ENCODE data around the gene TBL1X.

The TBL1X gene

DNA sequence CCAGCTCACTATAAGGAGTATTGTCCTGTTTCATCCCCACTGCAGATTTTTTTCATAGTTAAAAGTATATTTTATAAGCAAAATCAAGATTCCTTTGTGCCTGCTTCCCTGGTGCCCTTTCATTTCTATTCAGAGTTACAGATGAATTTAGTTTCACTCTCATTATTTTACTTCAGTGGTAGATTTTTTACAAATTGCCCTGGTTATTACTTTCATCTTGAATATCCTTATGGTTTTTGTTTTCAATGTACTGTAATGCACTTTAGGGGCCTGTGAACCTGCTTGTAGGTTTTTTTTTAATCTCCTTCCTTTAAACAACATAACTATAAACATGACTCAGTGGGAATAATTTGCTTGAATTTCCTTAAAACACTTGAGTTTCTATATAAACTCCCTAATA lies 174.0 kb downstream of the TBL1X start:
- no peak for DNase-seq

DNA sequence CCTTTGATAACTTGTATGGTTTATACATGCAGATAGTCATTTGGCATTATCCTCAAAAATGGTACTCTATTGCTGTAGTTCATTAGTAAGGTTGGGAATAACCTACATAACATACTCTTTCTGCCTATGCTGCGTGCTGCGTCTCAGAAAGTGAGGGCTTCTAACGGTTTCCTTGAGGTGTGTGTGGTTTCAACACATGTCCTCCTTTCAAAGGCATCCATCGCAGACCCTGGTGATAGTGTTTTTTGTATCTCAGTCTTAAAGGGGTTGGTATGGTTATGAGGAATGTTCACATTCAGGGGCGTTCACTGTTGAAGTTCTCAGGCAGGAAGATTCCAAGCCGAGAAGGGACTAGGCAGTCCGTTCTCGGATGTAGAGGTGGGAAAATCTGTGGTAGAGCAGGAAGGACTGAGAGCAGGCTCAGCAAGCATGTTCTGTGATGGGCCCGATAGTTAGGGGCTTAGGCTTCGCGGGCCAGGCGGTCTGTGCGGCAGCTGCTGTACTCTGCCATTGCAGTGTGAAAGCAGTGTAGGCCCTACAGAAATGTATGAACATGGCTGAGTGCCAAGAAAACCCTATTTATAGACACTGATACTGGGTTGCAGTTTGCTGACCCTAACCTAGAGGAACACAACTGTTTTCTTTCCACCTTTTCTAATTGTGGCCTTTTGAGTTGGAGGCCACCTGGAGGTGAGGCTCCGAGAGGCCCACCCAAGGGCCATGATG lies 177.6 kb downstream of the TBL1X start:
- no peak for DNase-seq

DNA sequence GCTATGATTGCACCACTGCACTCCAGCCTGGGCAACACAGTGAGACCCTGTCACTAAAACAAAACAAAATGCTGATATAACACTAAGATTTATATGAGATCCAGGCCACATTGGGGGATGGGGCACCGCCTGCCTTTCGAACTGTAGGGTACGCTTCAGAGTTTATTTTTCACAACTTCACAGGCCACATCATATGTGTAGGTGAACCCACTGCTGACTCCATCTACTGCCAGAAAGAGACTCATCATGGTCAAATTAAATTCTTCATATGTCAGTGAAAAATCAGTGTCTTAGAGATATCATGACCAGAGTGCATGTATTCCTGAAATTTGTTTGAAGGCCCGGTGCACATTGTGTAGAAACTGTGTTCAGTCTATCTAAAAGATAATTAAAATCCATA lies 178.9 kb downstream of the TBL1X start:
- DNase-seq = no peak

DNA sequence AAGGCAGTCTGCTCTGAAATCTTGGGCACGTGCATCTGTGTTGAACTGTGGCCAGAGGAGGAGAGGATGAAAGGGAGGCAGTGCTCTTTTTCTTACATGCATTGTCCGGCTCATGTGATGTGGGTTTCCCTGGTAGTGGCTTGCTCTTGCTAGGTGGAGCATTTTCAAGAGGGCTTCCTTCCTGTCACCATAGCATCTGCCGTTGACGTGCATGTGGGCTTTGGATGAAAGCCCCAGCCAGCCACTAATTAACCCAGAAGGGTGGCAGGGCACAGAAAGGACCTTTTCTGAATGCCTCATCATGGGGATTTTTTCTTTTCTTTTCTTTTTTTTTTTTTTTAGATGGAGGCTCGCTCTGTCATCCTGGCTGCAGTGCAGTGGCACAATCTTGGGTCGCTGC lies 179.5 kb downstream of the TBL1X start:
- DNase-seq = no peak

DNA sequence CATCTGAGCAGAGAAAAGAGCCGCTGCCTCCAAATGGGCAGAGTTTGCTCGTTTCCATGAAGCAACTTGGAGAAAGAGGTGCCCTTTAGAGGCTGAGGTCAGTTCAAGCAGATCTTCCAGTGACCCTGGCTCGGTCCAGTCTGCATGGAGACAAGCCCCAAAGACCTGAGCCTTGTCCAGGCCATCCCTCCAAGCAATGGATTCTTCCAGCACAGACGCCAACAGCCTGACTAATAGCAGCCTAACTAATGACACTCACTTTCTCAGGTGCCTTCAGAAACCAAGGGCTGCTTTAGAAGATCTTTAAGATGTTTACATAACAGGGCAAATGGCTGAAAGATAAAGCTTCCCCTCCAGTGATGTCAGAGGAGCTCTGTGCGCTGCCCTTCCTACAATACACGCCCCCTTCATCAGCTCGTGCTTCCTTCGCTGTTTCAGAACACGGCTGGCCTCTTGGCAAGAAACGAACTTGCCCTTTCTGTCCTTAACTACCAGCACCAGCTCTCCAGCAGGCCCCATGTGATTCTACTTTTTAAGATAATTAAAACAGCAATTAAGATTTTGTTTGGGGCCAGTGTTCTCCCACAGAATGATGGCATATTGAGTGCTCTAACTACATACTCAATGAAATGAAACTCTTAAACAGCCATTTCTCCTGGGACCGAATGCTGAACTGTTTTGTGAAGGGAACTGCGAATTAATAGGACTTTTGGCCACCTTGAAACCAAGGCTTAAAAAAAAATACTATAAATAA lies 181.8 kb downstream of the TBL1X start:
- DNase-seq = no peak

DNA sequence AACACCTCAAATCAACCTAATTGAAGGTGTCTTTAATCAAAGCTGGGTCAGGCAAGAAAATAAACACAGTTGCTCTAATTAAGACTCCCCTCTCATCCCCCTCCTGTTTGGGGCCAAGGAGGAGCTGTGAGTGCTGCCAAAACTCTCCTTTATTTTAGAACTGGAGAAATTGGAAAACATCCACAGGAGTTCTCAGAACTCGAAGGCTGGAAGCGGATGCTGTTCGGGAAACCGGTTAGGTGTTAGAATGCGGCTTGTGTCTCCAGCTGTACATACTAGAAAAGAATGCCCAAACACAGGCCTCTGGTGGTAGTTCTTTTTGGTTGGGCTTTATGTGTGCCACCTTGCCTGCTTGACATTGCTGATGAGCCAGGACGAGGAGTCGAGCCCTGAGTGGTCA lies 182.6 kb downstream of the TBL1X start:
- no peak for DNase-seq

DNA sequence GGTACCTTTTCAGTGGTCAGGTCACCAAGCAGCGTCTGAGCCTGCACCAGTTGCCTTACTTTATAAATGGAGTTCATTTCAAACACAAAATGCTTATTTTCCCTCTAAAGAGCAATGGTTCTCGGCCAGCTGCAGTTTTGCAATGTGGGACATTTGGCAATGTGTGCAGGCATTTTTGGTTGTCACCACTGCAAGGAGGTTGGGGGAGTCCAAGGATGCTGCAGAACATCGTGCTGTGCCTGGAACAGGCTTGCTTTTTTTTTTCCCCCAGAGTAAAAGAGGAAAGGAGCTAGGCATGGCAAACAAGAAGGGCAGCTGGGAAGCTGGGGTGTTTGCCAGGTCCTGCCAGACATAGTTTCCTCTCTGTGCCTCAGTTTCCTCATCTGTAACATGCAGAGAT lies 185.2 kb downstream of the TBL1X start:
- no peak for DNase-seq

DNA sequence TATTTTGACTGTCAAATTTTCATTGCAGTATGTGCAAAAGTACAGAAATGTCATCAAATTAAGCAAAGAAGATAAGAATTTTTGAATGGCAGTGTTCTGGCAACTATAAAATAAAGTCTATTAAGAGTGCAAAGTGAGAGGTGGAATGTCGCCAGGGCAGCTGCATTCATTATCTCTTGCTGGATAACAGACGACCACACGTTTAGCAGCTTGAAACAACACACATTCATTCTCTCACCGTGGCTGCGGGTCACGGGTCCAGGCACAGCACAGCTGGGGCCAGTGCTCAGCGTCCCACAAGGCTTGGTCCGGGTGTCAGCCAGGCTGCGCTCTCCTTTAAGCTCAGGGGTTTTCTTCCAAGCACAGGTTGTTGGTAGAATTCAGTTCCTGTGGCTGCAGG lies 186.9 kb downstream of the TBL1X start:
- no peak for DNase-seq

DNA sequence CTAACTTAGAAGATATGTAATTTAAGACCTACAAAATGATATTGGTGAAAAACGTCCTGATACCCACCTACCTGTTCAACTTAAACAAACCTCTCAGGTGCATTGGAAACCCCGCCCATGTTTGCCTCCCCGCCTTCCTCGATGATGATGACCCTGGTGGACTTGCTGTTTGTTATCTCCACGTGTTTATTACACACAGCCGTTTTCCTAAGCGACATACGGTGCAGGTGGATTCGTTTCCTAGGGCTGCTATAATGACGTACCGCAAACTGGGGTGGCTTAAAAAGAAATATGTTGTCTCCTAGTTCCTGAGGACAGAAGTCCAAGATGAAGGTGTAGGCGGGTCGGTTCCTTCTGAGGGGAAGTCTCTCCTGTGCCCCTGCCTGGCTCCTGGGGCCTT lies 190.1 kb downstream of the TBL1X start:
- DNase-seq = no peak

DNA sequence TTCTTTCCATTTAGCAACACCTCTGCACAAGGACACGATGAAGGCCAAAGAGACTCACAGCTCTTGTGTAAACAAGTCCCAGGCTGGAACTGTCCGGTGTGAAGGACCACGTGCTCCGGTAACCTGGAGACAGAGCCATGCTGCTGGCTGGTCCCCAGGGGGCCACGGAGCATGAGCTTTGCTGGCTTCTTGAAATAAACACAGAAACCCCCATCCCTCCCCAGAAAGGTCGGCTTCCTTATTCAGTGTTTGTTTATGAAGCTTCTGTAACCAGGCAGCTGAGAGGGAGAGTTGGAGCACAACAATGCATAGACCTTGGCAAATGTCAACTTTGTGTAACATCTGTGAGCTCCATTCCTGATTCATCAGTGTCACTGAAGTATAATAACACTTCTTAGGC lies 191.4 kb downstream of the TBL1X start:
- DNase-seq = no peak

DNA sequence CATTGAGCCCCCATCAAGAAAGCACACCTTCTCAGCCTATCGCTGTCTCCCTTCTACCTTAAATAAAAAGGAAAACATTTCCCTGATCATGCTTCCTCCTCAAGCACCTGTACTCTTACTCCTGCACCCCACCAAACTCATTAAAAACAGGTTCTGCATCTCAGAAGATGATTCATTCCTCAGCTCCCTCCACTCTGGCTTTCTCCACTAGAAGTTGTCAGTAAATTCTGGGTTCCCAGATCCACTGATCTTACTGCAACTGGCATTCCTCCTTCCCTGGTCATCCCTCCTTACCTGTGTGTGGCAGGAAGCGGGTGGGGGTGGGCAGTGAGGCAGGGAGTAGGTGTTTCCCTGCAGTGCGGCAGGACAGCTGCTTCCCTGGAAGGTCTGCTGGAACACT lies 192.0 kb downstream of the TBL1X start:
- DNase-seq = no peak

DNA sequence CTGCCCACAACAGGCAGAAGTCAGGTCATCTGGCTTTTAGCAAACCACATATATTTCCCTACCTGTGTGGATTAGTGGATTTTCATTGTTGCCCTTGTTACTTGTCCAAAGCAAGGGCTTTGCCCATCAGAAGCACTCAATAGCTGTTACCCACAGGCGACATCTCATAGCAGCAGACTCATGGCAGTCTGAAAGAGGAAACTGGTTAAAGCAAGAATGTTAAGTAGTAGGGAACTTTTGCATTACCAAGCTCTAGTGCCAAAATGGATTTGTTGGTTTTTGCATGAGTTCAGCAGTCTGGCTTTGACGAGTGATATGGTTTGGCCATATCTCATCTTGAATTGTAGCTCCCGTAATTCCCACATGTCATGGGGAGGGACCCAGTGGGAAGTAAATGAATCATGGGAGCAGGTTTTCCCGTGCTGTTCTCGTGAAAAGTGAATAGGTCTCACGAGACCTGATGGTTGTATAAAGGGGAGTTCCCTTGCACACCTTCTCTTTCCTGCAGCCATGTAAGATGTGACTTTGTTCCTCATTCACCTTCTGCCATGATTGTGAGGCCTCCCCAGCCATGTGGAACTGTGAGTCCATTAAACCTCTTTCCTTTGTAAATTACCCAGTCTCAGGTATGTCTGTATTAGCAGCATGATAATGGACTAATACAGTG lies 192.9 kb downstream of the TBL1X start:
- no peak for DNase-seq

DNA sequence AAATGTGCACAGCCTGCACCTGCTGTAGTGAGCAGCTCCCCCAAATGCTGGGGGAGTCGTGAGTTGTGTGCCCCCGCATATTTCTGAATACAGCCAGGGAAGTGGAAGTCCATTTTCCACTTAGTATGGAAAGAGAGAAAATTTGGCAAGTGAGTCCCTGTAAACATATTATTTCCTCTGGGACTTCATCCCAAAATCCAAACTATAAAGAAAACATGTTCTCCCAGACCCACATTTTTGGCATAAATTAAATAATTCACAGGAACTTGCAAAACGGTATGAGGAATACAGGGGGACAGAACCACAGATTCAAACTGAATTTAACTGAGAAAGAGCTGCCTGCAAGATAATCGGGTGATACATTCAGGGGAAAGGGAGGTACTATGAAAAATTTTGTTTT lies 193.6 kb downstream of the TBL1X start:
- DNase-seq = no peak

DNA sequence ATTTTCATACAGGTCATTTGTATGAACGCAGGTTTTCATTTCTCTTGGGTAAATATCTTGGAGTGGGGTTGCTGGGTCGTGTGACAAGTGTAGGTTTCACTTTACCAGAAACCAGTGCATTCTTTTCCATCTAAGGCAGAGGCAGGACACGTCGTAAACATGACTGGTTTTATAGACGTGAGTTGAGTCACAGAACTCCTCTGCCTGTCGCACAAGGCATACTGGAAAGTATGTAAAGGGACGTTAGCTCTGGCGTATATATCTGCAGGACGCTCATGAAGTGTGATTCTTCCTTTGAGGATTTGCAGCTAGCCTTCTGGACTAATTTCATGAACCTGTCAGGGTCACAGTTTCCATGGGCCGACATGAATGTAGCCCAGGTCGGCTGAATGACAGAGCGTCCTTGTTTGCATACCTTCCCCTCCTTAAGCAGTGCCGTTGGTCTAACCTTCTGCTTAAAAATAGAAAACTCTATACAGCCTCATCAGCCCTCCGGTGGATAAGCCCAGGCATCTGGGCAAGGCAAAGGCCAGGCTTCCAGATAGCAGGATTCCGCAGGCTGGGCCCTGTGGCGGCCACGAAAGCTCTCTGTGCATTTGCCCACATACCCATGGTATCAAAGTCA lies 194.8 kb downstream of the TBL1X start:
- DNase-seq = no peak

DNA sequence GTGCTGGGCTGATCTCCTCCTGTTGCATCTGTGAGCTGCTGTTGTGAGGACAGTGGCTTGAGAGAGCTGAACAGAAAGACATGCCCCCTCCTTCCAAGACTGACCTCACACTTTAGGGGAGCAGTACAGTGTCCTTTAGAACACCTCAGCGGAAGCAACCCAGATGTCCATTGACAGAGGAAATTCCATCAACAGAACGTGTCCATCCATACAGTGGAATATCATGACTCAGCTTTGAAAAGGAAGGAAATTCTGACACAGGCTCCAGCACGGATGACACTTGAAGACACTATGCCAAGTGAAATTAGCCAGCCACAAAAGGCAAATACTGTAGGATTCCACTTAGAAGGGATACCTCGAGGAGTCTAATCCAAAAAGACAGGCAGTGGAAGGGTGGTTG lies 197.3 kb downstream of the TBL1X start:
- DNase-seq = no peak

DNA sequence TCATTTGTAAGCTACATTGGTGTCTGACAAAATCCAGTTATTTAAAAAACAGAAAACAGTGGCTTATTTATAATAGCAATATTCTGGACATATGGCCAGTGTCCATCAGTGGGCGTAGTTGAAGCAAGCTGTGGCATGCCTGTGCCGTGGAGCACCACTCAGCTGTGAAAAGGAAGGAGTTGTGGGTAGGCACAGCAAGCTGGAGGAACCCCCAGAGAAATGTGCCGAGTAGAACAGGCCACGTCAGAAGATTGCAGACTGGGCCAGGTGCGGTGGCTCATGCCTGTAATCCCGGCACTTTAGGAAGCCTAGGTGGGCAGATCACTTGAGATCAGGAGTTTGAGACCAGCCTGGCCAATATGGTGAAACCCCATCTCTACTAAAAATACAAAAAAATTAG lies 198.4 kb downstream of the TBL1X start:
- DNase-seq = no peak

DNA sequence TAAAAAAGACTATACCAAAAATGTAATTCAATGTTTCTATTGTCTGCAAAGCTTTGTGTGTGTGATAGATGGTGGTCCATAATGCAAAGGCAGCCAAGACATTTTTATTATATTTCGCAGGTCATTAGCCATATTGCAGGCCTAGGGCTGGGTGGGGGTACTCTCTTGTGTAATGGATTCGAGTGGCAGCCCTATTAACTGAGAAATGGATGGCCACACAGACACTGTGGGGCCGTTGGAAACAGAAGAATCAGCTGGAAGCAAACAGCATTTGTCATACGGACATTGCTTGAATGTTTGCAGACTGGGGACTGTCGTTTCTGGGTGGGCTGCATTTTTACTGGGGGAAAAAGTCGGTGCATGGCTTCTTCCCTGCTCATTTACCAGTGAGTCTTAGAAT lies 199.4 kb downstream of the TBL1X start:
- no peak for DNase-seq

DNA sequence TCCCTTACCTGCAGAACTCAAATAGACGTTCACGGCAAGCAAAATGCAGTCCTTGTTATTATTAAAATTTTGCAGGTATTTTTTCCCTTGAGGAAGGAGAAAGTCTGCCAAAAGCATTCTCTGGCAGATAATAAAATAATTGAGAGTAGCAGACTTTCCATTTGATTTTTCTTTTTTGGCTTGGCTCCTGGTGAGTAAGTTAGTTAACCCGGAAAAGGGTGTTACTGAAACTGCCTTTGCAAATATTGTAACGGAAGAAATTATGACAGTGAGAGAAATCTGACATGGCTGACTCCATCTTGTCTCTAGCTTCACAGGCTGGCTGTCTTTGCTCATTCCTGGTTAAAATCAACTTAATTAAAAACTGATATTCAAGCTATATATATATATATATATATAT lies 200.3 kb downstream of the TBL1X start:
- no peak for DNase-seq

DNA sequence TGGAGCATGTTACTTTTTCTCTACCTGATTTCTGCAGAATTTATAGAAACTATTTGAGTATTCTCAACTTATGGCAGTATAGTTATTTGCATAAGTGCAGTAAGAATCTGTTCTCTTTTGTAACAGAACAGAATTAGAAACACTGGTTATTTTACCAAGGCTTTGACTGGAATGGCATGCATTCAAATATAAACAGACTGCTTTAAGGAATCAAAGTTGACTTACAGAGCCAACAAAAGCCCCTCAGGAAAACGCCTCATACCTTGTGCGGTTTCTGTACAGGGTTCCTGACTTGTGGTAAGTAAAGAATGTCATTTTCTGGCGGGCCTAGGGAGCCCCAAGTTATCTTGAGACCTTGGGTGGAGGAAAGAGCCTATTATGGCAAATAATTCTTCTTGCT lies 203.7 kb downstream of the TBL1X start:
- no peak for DNase-seq

DNA sequence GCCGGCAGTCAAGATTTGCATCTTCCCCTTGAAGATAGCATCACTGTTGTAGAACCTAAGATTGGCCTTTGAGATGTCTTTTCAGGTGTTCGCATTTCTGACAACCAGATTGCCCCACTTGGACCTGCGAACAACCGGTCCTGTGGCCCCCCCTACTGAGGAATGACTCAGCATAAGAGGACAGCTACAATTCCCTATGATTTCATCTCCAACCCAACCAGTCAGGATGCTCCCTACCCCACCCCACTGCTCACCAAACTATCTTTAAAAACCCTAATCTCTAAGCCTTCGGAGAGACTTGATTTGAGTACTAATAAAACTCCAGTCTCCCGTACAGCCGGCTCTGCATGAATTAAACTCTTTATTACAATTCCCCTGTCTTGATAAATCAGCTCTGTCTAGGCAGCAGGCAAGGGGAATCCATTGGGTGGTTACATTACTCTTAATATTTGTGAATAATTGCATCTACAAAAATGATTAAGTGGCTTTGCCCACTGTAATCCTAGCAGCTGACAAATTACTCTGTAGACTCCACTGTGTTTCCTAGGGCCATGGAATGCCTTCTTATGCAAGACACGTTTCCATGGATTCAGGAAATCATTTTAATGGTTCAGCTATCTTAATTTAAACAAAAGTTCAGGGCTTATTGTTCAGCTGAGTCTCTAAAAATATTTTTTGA lies 205.4 kb downstream of the TBL1X start:
- DNase-seq = no peak

DNA sequence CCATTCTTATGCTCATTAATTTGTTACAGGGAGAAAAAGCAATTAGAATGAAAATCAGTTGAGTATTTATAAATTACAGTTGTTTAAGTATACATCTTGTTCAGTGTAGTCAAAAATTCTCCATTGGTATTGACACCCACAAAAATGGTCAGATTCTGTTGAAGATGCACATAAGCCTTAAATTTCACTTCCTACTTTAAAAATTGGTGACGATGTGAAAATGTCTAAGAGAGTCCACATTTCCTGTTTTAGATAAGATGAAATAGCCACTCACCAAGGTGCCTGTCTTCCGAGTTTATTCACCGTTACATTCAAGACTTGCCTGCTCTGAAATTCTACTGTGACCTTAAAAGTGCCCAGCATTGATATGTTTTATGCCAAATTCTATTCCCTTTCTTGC lies 207.1 kb downstream of the TBL1X start:
- DNase-seq = no peak

DNA sequence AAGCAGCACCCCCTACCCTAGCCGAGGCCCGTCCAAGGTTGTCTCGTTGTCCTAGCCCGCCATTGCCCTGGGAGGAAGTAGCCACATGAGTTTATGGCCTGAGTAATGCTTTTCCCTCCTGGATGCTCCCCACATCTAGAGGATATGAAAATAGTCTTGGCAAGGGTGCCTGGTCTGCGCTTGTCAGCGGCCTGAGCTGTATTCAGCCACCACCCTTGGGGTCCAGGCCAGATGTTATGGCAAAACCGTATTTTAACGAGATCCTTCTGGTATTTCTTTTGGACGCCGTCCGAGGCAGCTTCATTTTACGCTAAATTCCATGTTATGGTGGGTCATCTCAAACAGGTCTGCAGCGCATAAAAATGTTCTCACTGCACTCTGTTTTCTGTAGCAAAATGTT lies 211.4 kb downstream of the TBL1X start:
- no peak for DNase-seq

DNA sequence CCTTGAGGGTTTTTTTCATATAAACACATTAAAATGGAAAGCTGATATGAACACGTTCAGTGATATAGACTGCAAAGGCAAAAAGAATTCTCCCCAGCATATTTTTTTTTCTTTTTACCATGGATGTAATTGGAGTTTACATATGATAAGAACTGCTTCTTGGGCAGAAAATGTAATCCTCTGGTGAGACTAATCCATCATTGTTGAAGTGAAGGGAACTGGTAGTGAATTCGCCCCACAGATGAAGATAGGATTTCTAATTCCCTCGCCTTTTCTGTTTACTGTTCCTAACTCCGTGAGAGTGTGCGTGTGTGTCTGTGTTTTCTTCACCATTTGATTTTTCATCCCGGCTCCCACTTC lies 211.9 kb downstream of the TBL1X start:
- no peak for DNase-seq

All from KG1 (cell line).